GM10266 (cell line): Measurements from ENCODE around the gene WASL.

Experiments
- DNase-seq: peaks from one replicate; pipeline ENCODE4 v3.0.0; 2012; ENCODE audit errors: extremely low spot score
- CTCF ChIP-seq: IDR thresholded peaks from 2 replicates; pipeline ENCODE4 v1.5.1; 2012; ENCODE audit warnings: mild to moderate bottlenecking, low read depth; ENCODE audit not compliant: control insufficient read depth, insufficient read depth; ENCODE audit errors: missing control alignments

WASL gene

DNA sequence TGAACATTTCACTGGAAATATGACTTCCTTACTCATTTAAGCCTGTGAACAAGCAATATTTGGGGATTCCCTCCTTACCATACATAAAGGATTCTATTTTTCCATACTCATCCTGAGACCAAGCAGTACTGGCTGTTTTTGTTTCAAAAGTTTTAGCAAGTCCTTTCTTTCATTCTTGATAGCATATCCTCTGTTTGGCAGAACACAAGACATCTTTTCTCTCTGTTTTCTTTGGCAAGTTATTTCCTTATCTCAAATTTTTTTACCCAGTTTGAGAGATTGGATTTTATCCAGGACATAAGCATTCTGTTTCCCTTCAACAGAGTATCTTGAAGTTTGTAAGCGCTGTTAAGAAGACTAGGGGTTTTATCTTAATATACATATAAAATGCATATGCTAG is 3.0 kb upstream of the WASL start:
- no peak for TF ChIP-seq CTCF
- DNase-seq, result no peak

DNA sequence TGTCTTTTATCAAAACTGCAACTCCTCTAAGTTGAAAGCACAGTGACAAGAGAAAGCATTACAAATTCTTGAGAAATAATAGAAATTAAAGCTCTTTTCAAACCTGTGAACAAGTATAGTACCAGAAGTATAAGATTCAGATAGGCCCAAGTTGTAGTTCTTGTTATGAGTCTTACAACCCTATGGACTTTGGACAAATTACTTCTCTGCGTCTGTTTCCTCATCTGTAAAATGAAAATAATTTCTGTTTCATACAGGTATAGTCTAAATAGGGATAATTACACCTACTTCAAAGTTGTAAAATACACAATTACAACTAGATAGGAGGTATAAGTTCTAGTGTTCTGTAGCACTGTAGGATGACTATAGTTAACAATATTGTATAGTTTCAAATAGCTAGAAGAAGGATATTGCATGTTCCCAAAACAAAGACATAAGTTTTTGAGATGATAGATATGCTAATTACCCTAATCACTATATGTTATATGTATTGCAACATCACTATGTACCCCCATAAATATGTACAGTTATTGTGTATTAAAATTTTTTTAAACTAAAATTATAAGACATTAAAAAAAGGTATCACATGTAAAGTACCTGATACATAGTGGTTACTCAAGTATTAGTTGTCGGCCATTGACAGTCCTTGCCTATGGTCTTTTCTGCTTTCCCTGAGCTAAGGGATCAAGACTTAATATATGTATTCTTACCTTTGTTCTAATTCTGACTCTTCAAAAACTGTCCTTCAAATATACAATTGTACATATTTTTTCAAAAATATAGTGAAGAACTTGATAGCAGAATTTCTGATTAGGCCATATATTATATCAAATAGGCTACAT is 1.8 kb upstream of the WASL start:
- no peak for DNase-seq
- no peak for TF ChIP-seq CTCF

- TF ChIP-seq CTCF, result no peak
- DNase-seq, result peak; percentile 45
Measured at GRCh38 chr7:123749537-123749857, 694 bp upstream of the WASL start.

GRCh38 chr7:123748171-123748733 is 551 bp downstream of the WASL start:
- DNase-seq, result peak; percentile 59

DNA sequence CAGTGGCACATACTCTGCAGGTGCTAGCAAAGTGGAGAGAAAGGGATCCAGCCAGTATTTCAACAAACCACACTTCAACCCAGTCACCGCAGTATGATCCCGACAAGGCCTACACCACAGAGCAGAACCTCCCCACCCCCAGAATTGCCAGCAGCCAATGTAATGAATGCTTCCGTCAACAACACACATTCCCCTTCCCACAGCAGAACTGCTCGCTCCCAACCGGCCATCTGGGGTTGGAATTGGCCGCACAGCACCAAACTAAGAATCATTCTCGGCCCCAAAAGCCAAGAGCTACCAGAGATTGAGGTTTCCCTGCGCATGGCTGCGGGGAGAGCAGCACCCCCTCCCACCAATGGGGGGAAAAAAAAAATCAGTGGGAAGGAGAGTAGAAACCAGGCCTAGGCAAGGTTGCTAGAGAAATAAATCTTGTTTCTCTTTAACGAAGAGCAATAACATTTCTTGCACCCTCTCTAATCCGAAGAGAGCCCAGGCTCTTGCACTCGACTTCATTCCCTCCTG is 1.1 kb downstream of the WASL start:
- TF ChIP-seq CTCF, result no peak
- DNase-seq, result peak; percentile 50

More at GRCh38 chr7:123748171-123748733, 551 bp downstream of the WASL start:
- TF ChIP-seq CTCF, result no peak

GRCh38 chr7:123746931-123747488 is 1.8 kb downstream of the WASL start:
- DNase-seq, result peak; percentile 39
- TF ChIP-seq CTCF, result no peak

DNA sequence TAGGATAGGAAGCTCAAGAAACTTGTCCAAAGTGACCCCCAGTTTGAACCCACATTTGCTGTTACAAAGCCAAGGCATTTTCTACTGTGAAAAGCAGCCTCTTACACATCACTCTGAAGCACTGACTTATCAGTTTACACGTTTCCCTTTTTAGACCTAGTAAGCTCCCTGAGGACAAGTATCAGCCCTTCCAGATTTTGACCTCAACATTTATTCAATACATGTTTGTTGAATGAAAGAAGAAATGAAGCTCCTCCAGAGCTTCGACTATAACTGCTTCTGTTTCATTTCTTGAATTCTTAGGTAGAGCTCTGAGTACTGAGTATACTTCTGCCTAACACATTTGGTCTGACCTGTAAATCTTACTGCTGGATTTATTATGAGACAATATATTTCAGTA is 2.7 kb downstream of the WASL start:
- DNase-seq, result no peak
- TF ChIP-seq CTCF, result no peak
